Activated effector memory CD4-positive, alpha-beta T cell treated with anti-CD3 and anti-CD28 coated beads, Interleukin-2, amount 50 U/mL, for 16 hours (primary cell): Measurements from ENCODE around the gene MYO15B.

Experiments used
- DNase-seq: peaks from one replicate; pipeline ENCODE4 v3.0.0-alpha.2; 2020

The MYO15B gene

GRCh38 chr17:75607086-75607485 is 19.5 kb downstream of the MYO15B start:
- no peak for DNase-seq

GRCh38 chr17:75610103-75610984 is 22.7 kb downstream of the MYO15B start:
- no peak for DNase-seq

GRCh38 chr17:75611851-75612429 is 24.3 kb downstream of the MYO15B start:
- no peak for DNase-seq

- DNase-seq, result no peak
Observed at GRCh38 chr17:75612906-75613626, 25.5 kb downstream of the MYO15B start.

GRCh38 chr17:75614006-75614405 is 26.4 kb downstream of the MYO15B start:
- DNase-seq, result no peak

- no peak for DNase-seq
Observed at GRCh38 chr17:75614556-75615270, 27.1 kb downstream of the MYO15B start.

- no peak for DNase-seq
Observed at GRCh38 chr17:75615301-75615700, 27.7 kb downstream of the MYO15B start.

- no peak for DNase-seq
Observed at GRCh38 chr17:75616521-75617122, 29.0 kb downstream of the MYO15B start.

GRCh38 chr17:75617218-75617617 is 29.6 kb downstream of the MYO15B start:
- DNase-seq, result no peak

- DNase-seq, result no peak
Observed at GRCh38 chr17:75617675-75618074, 30.1 kb downstream of the MYO15B start.

GRCh38 chr17:75619506-75620431 is 32.2 kb downstream of the MYO15B start:
- no peak for DNase-seq

- no peak for DNase-seq
Observed at GRCh38 chr17:75621489-75621888, 33.9 kb downstream of the MYO15B start.

- no peak for DNase-seq
Observed at GRCh38 chr17:75622076-75622475, 34.5 kb downstream of the MYO15B start.

- DNase-seq, result no peak
Observed at GRCh38 chr17:75622771-75623273, 35.2 kb downstream of the MYO15B start.

- DNase-seq, result no peak
Observed at GRCh38 chr17:75623386-75623785, 35.8 kb downstream of the MYO15B start.

GRCh38 chr17:75624021-75624420 is 36.4 kb downstream of the MYO15B start:
- DNase-seq, result no peak

- DNase-seq, result no peak
Observed at GRCh38 chr17:75624714-75625345, 37.2 kb downstream of the MYO15B start.

GRCh38 chr17:75625813-75626486 is 38.4 kb downstream of the MYO15B start:
- no peak for DNase-seq

- no peak for DNase-seq
Observed at GRCh38 chr17:75626496-75627038, 39.0 kb downstream of the MYO15B start.

GRCh38 chr17:75627094-75627493 is 39.5 kb downstream of the MYO15B start:
- no peak for DNase-seq
